SHP77 treated with DMSO at 0.1 percent for 48 hours (cell line): ENCODE data around the gene SRP14.
"Not testable (repeated sequence)": the region's sequence is repeated elsewhere in the genome, so short reads cannot be mapped to it uniquely, and the experiment has no call there.

ENCODE experiments used
- DNase-seq: peaks from one replicate; lab custom pipeline; 2025; lab: John Stamatoyannopoulos, UW

The SRP14 gene

GRCh38 chr15:40050788-40051470 is 11.9 kb upstream of the SRP14 start:
- no peak for DNase-seq

- DNase-seq: no peak
Measured at GRCh38 chr15:40048926-40049475, 10.0 kb upstream of the SRP14 start.

GRCh38 chr15:40048211-40048792 is 9.3 kb upstream of the SRP14 start:
- no peak for DNase-seq

GRCh38 chr15:40047415-40048210 is 8.6 kb upstream of the SRP14 start:
- no peak for DNase-seq

- no peak for DNase-seq
Measured at GRCh38 chr15:40046721-40047414, 7.9 kb upstream of the SRP14 start.

GRCh38 chr15:40045572-40046217 is 6.7 kb upstream of the SRP14 start:
- no peak for DNase-seq

GRCh38 chr15:40044717-40045571 is 6.0 kb upstream of the SRP14 start:
- no peak for DNase-seq

- DNase-seq: no peak
Measured at GRCh38 chr15:40043927-40044716, 5.1 kb upstream of the SRP14 start.

GRCh38 chr15:40042791-40043320 is 3.9 kb upstream of the SRP14 start:
- no peak for DNase-seq

- no peak for DNase-seq
Measured at GRCh38 chr15:40040770-40041169, 1.8 kb upstream of the SRP14 start.

- DNase-seq: no peak
Measured at GRCh38 chr15:40040293-40040635, 1.3 kb upstream of the SRP14 start.

- DNase-seq: no peak
Measured at GRCh38 chr15:40038275-40038637, 725 bp downstream of the SRP14 start.

- DNase-seq: no peak
Measured at GRCh38 chr15:40037721-40038120, 1.3 kb downstream of the SRP14 start.

GRCh38 chr15:40035182-40035581 is 3.8 kb downstream of the SRP14 start:
- DNase-seq: not testable (repeated sequence)

GRCh38 chr15:40034186-40034946 is 4.6 kb downstream of the SRP14 start:
- no peak for DNase-seq

GRCh38 chr15:40032125-40032839 is 6.7 kb downstream of the SRP14 start:
- no peak for DNase-seq

GRCh38 chr15:40031300-40031699 is 7.7 kb downstream of the SRP14 start:
- no peak for DNase-seq
